GM12878 (cell line): Measurements from ENCODE around the gene LYSMD2.

Experiments used
- POLR2A ChIP-seq: IDR thresholded peaks from 2 replicates; pipeline ENCODE4 v1.6.1; 2011; ENCODE audit warnings: low read depth, mild to moderate bottlenecking, low read length
- SUPT20H ChIP-seq: IDR thresholded peaks from 2 replicates; pipeline ENCODE4 v1.6.1; 2011; ENCODE audit warnings: low read depth, mild to moderate bottlenecking, low read length, moderate library complexity, borderline replicate concordance; ENCODE audit not compliant: control insufficient read depth

DNA sequence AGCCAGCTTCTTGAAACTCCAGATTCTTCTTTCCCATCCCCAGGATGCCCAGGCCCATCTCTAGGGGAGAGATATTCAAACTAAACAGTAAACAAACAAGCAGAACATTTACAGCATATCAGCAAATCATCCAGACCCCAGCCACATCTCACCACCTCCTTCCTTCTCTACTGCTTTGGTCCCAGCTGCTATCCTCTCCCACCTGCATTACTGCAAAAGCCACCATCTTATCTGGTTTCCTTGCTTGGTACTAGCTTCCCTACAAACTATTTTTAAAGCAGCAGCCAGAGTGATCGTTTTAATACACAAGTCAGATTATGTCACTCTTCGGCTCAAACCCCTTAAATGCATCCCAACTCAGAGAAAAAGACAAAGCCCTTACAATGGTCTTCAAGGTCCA, 4.8 kb downstream of the LYSMD2 start:
- TF ChIP-seq POLR2A, result no peak
- TF ChIP-seq SUPT20H, result no peak
